ENCODE results near the gene CD3E.

Gene CD3E

GRCh38 chr11:118343981-118344515, 39.5 kb downstream of the CD3E start, which contains the start of gene CD3G:
CD3G (plus strand) TSS chr11:118344344; CDS start chr11:118344424, 80 bp downstream.
- H3K9ac ChIP-seq (ENCODE audit: low read length) = no peak within 1 kb of the TSS
- no peak within 1 kb of the TSS for H3K27ac ChIP-seq (ENCODE audit: low read depth, low read length)
- H3K4me1 ChIP-seq (ENCODE audit: control insufficient read depth, insufficient read depth, low read length) = 0 out of 2 replicates have a peak, but pooled peaks cover 8% of the 10 kb centered on the region
- no peaks in the 10 kb centered on the region for H3K9me3 ChIP-seq (ENCODE audit: control insufficient read depth, insufficient read depth, low read depth, low read length)
- no peaks in the 10 kb centered on the region for H3K36me3 ChIP-seq (ENCODE audit: control insufficient read depth, insufficient read depth, low read length)
- H3K27me3 ChIP-seq (ENCODE audit: control insufficient read depth, insufficient read depth, low read length) = peaks cover 23% of the 10 kb centered on the region; the same call in 1 of the 2 replicates
- H3K4me3 ChIP-seq (ENCODE audit: low read depth, low read length) = no peak within 1 kb of the TSS

GRCh38 chr11:118349475-118349874, 44.9 kb downstream of the CD3E start:
- Histone ChIP-seq H3K4me1 (ENCODE audit: control insufficient read depth, insufficient read depth, low read length) (0 out of 2 replicates have a peak, but pooled peaks cover 4% of the 10 kb centered on the region), H3K27me3 (ENCODE audit: control insufficient read depth, insufficient read depth, low read length) (peaks cover 39% of the 10 kb centered on the region)

GRCh38 chr11:118353084-118353710, 48.7 kb downstream of the CD3E start:
- no peaks in the 10 kb centered on the region for H3K36me3 ChIP-seq (ENCODE audit: control insufficient read depth, insufficient read depth, low read length)
- H3K4me1 ChIP-seq (ENCODE audit: control insufficient read depth, insufficient read depth, low read length) = 0 out of 2 replicates have a peak, but pooled peaks cover 4% of the 10 kb centered on the region
- H3K9ac ChIP-seq (ENCODE audit: low read length) = no peak overlapping the region
- H3K27ac ChIP-seq (ENCODE audit: low read depth, low read length) = no peak overlapping the region
- no peak overlapping the region for H3K4me3 ChIP-seq (ENCODE audit: low read depth, low read length)
- no peaks in the 10 kb centered on the region; the same call in 1 of the 2 replicates for H3K9me3 ChIP-seq (ENCODE audit: control insufficient read depth, insufficient read depth, low read depth, low read length)
- H3K27me3 ChIP-seq (ENCODE audit: control insufficient read depth, insufficient read depth, low read length) = peaks cover 28% of the 10 kb centered on the region

More at GRCh38 chr11:118349475-118349874, 44.9 kb downstream of the CD3E start:
- no peak overlapping the region for H3K4me3 ChIP-seq (ENCODE audit: low read depth, low read length)
- no peaks in the 10 kb centered on the region for H3K36me3 ChIP-seq (ENCODE audit: control insufficient read depth, insufficient read depth, low read length)
- H3K27ac ChIP-seq (ENCODE audit: low read depth, low read length) = no peak overlapping the region
- no peak overlapping the region for H3K9ac ChIP-seq (ENCODE audit: low read length)
- no peaks in the 10 kb centered on the region for H3K9me3 ChIP-seq (ENCODE audit: control insufficient read depth, insufficient read depth, low read depth, low read length)

GRCh38 chr11:118358071-118358470, 53.5 kb downstream of the CD3E start:
- peaks cover 6% of the 10 kb centered on the region; the same call in 1 of the 2 replicates for H3K27me3 ChIP-seq (ENCODE audit: control insufficient read depth, insufficient read depth, low read length)
- no peak overlapping the region for H3K9ac ChIP-seq (ENCODE audit: low read length)

GRCh38 chr11:118359295-118359958, 54.9 kb downstream of the CD3E start, which contains the start of gene UBE4A:
UBE4A (plus strand) TSS chr11:118359600; CDS start chr11:118365081, 5,481 bp downstream.
- Histone ChIP-seq H3K27me3 (ENCODE audit: control insufficient read depth, insufficient read depth, low read length) (peaks cover 6% of the 10 kb centered on the region; the same call in 1 of the 2 replicates), H3K36me3 (ENCODE audit: control insufficient read depth, insufficient read depth, low read length) (no peaks in the 10 kb centered on the region), H3K4me3 (ENCODE audit: low read depth, low read length) (peak within 1 kb of the TSS; percentile 91), H3K27ac (ENCODE audit: low read depth, low read length) (no peak within 1 kb of the TSS), H3K9me3 (ENCODE audit: control insufficient read depth, insufficient read depth, low read depth, low read length) (no peaks in the 10 kb centered on the region; the same call in 1 of the 2 replicates), H3K4me1 (ENCODE audit: control insufficient read depth, insufficient read depth, low read length) (no peaks in the 10 kb centered on the region), H3K9ac (ENCODE audit: low read length) (peak within 1 kb of the TSS; percentile 83)

More at GRCh38 chr11:118358071-118358470, 53.5 kb downstream of the CD3E start:
- no peak overlapping the region for H3K4me3 ChIP-seq (ENCODE audit: low read depth, low read length)
- no peak overlapping the region for H3K27ac ChIP-seq (ENCODE audit: low read depth, low read length)
- H3K4me1 ChIP-seq (ENCODE audit: control insufficient read depth, insufficient read depth, low read length) = no peaks in the 10 kb centered on the region
- no peaks in the 10 kb centered on the region for H3K36me3 ChIP-seq (ENCODE audit: control insufficient read depth, insufficient read depth, low read length)
- H3K9me3 ChIP-seq (ENCODE audit: control insufficient read depth, insufficient read depth, low read depth, low read length) = no peaks in the 10 kb centered on the region; the same call in 1 of the 2 replicates

- Histone ChIP-seq H3K27ac (ENCODE audit: low read depth, low read length) (no peak overlapping the region), H3K4me1 (ENCODE audit: control insufficient read depth, insufficient read depth, low read length) (no peaks in the 10 kb centered on the region), H3K36me3 (ENCODE audit: control insufficient read depth, insufficient read depth, low read length) (peaks cover 38% of the 10 kb centered on the region), H3K9ac (ENCODE audit: low read length) (no peak overlapping the region), H3K4me3 (ENCODE audit: low read depth, low read length) (no peak overlapping the region), H3K9me3 (ENCODE audit: control insufficient read depth, insufficient read depth, low read depth, low read length) (no peaks in the 10 kb centered on the region), H3K27me3 (ENCODE audit: control insufficient read depth, insufficient read depth, low read length) (no peaks in the 10 kb centered on the region)
These were observed 60.6 kb downstream of the CD3E start for GRCh38 chr11:118364956-118365615.

All from HUES6 (cell line).